ENCODE data around the gene CHST3. TPM values are rescaled to one million over a fixed set of nuclear protein-coding genes. Genes with fewer than 3 reads are reported as not detected.
A peak's percentile ranks its signal among the peaks of the same experiment; 100 is the strongest.

Gene CHST3
- total RNA-seq, 4 donors from 2014 or later: 27.9 to 54.2 (median 34.2) TPM

GRCh38 chr10:72009425-72010081, 45.4 kb downstream of the CHST3 start:
- ATAC-seq (ENCODE audit: low FRiP score) (peak; percentile 94), DNase-seq (ENCODE audit: low spot score) (peak; percentile 60)
- TF ChIP-seq, protein P1, sequence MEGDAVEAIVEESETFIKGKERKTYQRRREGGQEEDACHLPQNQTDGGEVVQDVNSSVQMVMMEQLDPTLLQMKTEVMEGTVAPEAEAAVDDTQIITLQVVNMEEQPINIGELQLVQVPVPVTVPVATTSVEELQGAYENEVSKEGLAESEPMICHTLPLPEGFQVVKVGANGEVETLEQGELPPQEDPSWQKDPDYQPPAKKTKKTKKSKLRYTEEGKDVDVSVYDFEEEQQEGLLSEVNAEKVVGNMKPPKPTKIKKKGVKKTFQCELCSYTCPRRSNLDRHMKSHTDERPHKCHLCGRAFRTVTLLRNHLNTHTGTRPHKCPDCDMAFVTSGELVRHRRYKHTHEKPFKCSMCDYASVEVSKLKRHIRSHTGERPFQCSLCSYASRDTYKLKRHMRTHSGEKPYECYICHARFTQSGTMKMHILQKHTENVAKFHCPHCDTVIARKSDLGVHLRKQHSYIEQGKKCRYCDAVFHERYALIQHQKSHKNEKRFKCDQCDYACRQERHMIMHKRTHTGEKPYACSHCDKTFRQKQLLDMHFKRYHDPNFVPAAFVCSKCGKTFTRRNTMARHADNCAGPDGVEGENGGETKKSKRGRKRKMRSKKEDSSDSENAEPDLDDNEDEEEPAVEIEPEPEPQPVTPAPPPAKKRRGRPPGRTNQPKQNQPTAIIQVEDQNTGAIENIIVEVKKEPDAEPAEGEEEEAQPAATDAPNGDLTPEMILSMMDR (IDR thresholded peaks at IDR 0.05): no peak

GRCh38 chr10:72010234-72010973, 46.2 kb downstream of the CHST3 start:
- TF ChIP-seq, protein P1 (IDR thresholded peaks at IDR 0.05): no peak
- no peak for ATAC-seq (ENCODE audit: low FRiP score)

DNA sequence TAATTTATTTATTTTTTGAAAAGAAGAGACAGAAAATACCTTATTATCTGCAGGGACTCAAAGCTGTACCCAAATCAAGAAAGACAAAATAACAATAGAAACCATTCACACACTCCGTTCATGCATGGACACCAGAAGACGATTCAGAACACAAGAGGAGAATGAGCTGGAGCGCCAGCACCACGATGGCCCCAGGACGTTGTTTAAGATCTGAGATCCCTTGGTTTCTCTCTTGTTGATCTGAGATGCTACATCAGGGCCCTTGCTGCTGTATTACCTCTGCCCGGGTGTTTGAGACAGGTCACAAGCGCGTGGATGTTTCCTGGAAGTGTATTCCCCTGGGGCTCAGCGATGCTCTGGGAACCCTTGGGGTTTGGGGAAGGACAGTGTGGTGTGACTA, 46.8 kb downstream of the CHST3 start:
- DNase-seq (ENCODE audit: low spot score): no peak
- TF ChIP-seq, protein P1 (IDR thresholded peaks at IDR 0.05): no peak
- no peak for ATAC-seq (ENCODE audit: low FRiP score)

More at GRCh38 chr10:72010234-72010973, 46.2 kb downstream of the CHST3 start:
- DNase-seq (ENCODE audit: low spot score): no peak

- ATAC-seq (ENCODE audit: low FRiP score) (no peak), DNase-seq (ENCODE audit: low spot score) (no peak)
- TF ChIP-seq, protein P1 (IDR thresholded peaks at IDR 0.05): no peak
Observed at GRCh38 chr10:72011468-72011867, 47.3 kb downstream of the CHST3 start.

GRCh38 chr10:72011976-72012512, 47.8 kb downstream of the CHST3 start:
- ATAC-seq (ENCODE audit: low FRiP score) (no peak), DNase-seq (ENCODE audit: low spot score) (no peak)
- TF ChIP-seq, protein P1 (IDR thresholded peaks at IDR 0.05): no peak

DNA sequence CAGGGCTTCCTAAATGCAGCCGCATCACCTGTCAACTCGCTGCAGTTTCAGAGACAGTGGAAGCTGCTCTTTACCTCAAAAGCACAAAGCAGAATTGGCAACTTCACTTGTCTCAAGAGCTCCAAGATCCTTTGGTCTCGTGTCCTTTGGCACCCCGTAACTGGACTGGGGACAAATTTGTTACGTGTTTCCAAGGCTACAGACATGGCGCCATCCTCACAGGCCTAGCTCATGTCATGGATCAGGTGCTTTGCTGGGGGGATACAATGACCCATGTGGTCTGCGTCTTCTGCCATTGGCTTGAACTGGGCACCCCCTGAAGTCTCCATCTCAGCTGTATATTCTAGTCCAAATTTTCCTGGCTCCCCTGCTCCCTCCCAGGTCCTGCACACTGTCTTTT, 48.6 kb downstream of the CHST3 start:
- no peak for DNase-seq (ENCODE audit: low spot score)
- ATAC-seq (ENCODE audit: low FRiP score): no peak
- TF ChIP-seq, protein P1 (IDR thresholded peaks at IDR 0.05): no peak
